SH-SY5Y (cell line): ENCODE results near the gene ADAMTS7.

Experiments
- GATA2 ChIP-seq: IDR thresholded peaks from 2 replicates; pipeline ENCODE4 v1.6.1; 2011; ENCODE audit warnings: mild to moderate bottlenecking, low read depth, low read length
- GATA3 ChIP-seq: IDR thresholded peaks from 2 replicates; pipeline ENCODE4 v1.6.1; 2011; ENCODE audit warnings: low read depth, mild to moderate bottlenecking, low read length, moderate library complexity

The ADAMTS7 gene

DNA sequence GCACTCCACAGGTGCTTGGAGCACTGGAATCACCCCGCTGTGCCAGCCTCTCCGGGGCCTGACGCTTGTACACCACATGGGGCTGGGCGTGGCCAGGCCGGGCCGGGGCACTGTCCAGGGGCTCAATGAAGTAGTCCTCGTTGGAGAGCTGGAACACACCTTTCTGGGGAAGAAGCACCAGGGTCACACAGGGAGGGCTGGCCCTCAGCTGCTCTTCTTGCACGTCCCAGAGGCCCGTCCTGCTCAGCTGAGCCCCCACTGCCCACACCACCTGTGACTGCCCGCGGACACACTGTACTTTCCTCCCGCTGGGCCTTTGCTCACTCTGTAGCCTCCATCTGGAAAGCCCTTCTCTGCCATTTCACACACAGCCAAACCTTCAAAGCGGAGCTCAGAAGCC is 13.3 kb downstream of the ADAMTS7 start:
- TF ChIP-seq GATA3 (no peak), GATA2 (no peak)

DNA sequence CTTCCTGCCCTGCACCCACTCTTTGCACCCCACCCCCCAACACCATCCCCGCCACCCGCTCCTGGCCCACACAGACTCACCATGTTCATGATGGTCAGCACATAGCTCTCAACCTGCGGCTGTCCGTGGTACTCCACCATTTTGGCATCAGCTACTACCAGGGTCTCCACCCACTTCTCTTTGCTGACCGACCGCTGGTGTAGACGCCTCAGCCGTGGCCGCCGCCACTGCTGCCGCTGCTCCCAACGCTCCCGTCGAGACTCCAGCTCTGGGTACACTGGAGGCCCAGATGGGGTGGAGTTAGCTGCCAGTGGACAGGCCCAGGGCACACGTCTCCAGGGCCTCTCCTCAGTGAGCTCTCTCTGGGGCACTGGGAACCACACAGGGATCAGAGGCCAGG is 14.8 kb downstream of the ADAMTS7 start:
- TF ChIP-seq GATA2: no peak
- TF ChIP-seq GATA3: no peak

DNA sequence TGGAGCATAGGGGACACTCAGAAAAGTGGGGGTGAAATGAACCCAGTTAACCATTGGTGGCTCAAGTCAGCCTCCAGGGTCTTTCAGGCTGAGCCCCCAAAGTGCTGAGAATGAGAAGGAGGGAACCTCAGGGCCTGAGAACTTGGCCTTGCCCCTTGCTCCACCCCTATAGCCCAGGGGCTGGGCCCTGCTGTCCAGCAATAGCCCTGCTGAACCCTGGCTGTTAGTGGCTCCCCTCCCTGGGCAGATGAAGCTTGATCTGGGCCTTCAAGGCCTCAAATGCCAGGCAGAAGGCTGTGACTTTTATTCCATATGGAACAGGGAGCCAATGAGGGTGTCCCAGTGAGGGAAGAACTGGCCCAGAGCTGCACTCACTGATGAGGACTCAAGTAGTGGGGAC is 16.2 kb downstream of the ADAMTS7 start:
- TF ChIP-seq GATA2 (no peak), GATA3 (no peak)

DNA sequence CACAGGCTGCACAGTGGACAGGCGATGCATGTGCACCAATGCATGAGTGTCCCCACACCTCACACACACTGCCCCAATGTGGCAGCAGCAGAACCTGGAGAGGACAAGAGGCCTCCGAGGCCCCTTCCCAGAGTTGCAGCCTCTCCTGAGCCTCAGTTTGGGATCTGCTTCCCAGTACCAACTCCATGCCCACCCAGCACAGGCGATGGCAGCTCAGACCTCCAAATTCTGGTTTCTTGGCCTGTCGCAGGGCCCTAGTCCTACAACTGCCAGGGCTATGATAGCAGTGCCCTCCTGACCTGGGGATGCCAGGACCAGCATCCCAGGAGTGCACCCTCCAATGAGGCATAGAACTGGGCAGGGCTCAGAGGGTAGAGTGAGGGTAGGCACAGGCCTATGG is 19.9 kb downstream of the ADAMTS7 start:
- TF ChIP-seq GATA3 (no peak), GATA2 (no peak)

DNA sequence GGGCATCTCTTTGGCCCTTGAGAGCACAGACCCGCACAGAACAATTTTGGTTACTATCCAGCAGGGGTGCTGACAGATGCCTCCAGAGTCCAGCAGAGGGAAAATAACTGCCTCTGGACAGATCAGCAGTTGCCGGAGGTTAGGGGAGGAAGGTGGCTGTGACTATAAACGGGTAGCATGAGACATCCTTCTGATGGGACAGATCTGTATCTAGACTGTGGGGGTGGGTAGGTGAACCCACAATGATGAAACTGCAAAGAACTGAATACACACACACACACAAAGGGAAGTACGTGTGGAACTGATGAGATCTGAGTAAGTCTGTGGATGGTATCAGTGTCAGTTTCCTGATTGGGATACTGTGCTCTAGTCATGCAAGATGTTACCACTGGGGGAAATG is 21.2 kb downstream of the ADAMTS7 start:
- TF ChIP-seq GATA3 (no peak), GATA2 (no peak)

DNA sequence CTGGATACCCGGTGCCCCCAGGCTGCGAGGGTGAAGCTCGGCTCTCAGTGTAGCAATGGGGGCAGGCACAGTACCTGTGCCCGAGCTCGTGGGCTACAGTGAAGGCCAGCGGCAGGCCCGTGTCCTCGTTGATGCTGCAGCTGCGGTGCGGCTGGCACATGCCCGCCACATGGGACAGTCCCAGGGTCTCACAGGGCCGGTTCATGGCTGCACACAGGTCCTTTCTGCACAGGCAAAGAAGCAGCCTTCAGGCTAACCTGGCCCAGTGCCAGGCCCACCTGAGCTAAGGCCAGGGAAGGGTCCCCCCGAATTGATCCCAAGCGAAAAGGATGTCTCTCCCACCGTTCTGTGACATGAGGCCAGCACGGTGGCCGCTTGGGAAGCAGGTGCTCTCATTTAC is 21.6 kb downstream of the ADAMTS7 start:
- no peak for TF ChIP-seq GATA2
- TF ChIP-seq GATA3: no peak

DNA sequence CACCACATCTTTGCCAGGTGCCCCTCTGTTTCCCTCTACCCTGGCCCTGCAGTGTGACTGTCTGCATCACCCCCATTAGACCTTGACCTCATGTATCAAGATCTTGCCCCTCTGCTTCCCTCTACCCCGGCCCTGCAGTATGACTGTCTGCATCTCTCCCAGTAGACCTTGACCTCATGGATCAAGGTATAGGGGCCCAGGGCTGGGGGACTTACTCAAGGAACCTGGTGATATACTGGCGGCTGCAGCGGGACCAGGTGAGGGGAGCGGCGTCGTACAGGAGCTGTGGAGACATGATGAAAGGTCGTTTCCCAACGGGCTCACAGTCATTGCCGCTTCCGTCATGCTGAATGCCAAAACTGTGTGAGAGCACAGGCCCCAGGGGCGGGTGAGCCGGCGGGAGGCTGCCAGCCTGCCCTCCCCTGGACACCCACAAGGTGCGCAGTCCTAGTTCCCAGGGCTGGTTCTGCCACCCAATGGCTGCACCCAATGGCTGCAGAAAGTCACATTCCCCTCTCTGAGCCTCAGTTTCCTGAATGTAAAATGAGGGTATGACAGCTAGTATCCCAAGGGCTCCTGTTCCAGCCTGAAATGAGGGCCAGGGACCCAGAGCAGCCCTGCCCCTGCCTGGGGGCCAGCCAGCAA is 23.1 kb downstream of the ADAMTS7 start:
- TF ChIP-seq GATA2 (no peak), GATA3 (no peak)

DNA sequence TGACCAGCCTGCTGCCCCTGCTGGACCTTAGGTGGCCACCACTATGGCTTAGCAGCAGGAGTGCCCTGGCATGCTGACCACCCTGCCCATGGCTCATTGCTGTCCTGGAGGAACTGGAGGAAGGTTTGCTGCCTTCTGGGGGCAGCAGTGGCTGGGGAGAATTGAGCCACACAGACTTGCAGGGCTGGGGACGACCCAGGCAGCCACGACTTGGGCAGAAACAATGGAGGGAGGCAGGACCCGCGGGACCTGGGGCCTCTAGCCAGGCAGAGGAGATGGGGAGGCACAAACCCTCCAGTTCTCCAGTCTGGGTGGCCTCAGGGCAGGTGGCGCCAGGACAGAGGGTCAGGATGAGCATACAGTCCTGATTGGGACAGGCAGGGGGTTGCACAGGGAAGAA is 32.8 kb downstream of the ADAMTS7 start:
- TF ChIP-seq GATA2 (no peak), GATA3 (no peak)

DNA sequence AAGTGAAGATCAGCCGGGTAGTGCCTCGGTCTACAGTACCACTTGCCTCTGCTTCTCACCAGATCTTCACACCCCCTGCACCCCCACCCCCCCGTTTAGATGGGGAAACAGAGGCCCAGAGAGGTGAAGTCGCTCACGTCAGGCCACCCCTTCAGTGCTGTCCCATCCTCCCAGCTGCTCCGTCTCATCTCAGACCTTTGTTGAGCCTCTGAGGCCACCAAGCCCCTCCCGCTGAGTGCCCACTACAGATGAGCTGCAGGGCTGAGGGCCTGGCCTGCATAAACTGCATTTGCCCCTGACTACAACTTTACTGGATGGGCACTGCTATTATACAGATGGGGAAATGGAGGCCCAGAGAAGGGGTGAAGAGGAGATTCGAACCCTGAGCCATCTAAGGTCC is 35.8 kb downstream of the ADAMTS7 start:
- TF ChIP-seq GATA3 (no peak), GATA2 (no peak)

DNA sequence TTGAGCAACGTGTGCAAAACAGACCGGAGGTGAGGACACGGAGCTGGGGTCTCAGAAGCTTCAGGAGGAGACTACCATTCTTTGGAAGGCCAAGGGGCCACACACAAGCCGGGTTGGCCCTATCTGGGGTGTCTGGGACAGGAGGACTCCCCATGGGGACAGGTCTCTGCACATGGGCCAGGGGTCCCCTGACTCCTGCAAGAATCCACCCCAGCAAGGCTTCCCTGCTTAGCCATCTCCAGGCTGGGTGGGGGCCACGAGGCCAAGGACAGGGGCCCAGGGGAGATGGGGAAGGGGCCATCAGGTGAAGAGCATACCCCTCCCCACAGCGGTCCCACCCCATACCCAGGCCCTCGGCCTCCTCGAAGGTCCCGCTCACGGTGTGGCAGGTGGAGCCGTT is 38.5 kb downstream of the ADAMTS7 start:
- TF ChIP-seq GATA2 (no peak), GATA3 (no peak)

DNA sequence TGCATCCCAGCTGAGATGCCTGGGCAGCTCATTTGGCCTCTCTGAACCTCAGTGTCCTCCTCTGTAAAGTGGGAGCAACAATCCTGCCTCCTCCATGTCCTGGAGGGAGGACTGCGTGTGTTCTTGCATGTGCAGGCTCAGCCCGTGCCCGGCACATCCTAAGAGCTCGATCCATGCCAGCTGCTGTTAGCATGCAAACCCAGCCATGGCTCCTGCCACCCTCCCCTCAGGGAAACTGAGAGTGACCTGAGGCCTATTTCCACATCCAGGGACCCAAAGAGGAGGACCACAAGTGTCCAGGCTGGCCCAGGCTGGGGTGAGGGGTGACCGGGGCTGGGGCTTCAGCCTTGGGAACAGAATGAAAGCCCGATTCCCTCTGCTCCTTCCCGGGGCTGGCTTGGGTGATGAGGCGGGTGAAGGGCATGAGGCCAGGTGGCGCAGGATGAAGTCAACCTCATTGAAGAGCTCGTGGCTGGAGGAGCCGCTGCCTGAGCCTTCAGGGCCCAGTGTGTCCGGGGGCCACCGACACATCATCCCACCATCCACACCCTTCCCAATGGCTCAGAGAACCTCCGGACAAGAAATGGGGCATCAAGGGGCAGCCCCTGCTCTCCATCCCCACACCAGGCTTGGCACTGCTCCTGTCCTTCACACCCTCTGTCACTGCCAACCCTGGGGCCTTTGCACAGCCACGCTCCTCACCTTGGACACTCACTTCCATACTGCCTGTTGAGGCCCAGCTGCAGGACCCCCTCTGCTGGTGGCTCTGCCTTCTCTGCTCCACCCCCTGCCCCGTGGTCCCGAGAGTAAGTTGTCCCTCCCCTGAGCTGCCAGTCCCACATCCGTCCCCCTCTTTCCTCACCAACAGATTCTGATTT is 42.5 kb downstream of the ADAMTS7 start:
- TF ChIP-seq GATA3 (no peak), GATA2 (no peak)

DNA sequence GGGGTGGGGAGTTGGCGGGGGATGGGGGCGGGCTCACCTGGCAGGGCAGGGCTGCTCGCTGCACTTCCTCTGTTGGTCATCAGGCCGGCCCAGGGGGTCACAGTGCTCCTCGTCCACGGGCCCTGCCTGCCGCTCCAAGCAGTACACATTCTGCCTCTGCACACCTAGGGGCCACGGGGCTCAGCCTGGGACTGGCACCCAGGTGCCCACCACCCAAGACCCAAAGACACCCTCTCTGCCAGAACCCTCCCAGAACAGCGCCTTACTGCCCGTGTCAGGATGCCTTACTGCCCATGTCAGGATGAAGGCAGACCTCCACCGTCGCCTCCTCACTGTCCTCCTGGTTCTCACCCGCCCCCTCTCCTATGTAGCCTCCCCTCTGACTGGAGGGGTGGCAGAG is 43.2 kb downstream of the ADAMTS7 start:
- TF ChIP-seq GATA2: no peak
- no peak for TF ChIP-seq GATA3

DNA sequence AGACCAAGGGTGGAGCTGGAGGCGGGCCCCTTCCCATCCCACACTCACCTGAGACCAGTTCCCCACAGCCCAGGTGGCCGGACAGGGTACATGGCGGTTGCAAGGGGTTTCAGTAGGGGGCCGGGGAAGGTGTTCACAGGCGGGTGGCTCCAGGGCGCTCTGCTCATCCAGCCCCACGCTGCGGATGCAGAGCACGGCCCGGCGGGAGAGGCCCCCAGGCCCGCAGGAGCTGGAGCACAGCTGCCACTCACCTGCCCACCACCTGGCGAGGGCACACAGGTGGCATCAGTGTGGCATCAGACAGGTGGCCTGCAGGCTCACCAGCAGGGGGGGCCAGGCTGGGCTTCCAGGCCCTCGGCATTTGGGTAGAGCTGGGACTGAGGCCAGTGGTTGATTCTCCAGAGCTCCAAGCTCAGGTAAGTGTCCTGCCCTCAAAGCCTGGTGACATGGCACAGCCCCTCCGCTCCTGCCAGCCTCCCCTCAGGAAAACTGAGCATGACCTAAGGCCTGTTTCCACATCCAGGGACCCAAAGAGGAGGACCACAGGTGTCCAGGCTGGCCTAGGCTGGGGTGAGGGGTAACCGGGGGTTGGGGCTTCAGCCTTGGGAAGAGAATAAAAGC is 43.8 kb downstream of the ADAMTS7 start:
- TF ChIP-seq GATA3 (no peak), GATA2 (no peak)

DNA sequence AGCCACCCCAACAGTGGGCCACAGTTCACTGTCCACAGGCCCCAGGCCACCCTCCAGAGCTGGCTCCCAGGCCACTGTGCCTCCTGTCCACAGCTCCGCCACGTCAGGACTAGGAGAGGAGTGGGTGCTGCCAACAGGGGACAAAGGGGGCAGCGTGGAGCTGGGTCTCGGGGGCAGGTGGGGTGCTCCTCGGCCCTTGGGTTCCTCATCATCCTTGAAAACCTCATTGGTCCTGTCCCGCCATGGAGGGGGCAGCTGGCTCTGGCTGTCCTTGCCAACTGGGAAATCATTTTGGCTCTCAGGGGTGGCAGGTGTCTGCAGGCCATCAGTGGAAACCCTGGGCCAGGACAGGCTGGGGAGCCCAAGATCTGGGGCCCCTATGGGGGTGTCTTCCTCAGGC is 45.2 kb downstream of the ADAMTS7 start:
- TF ChIP-seq GATA3 (no peak), GATA2 (no peak)

DNA sequence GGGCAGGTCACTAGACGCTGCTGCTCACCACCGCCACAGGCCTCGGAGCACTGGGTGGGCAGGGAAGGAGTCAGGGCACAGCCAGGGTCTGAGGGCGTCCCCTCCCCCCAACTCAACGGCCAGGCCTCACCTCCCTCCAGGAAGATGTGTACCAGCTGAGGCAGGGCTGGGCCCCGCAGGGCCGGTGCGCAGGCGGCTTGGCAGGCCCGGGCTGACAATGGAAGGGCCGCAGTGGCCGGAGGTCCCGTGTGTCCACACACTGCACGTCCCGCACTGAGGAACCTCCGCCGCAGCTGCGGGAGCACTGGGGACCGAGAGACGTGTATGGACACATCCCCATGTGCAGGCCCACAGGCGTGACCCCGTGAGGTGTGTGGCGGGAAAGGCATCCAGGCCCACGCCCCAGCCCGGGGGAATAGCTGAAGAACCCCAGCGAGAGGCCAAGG is 47.4 kb downstream of the ADAMTS7 start:
- TF ChIP-seq GATA3 (no peak), GATA2 (no peak)
